ENCODE measurements around the gene ANXA4. TPM values are rescaled to one million over a fixed set of nuclear protein-coding genes. Genes with fewer than 3 reads are reported as not detected.
"Not testable (repeated sequence)": the region's sequence is repeated elsewhere in the genome, so short reads cannot be mapped to it uniquely, and the experiment has no call there.

ANXA4 gene
- total RNA-seq, 1 experiment from 2014 or later = 82.9 TPM

- no peak for TF ChIP-seq EZH2 (IDR thresholded peaks at IDR 0.05; ENCODE audit: low read depth)
- no peak for TF ChIP-seq CTCF (conservative IDR thresholded peaks at IDR 0.05)
- no peak for DNase-seq
- H3K4me1 ChIP-seq (replicated peaks; ENCODE audit: insufficient read depth) = peaks cover 54% of the 10 kb centered on the region
- BruUV-seq (replicated peaks) = no TSS peak
- CTCF ChIA-PET = no interaction called here
- no peaks in the 10 kb centered on the region for H3K9me2 ChIP-seq (ENCODE audit: insufficient read depth)
- H3K4me2 ChIP-seq = no peak overlapping the region
- no peak overlapping the region for H3K4me3 ChIP-seq
- no peak overlapping the region for H3K27ac ChIP-seq
- no peaks in the 10 kb centered on the region; the same call in 1 of the 2 replicates for H3K9me3 ChIP-seq (ENCODE audit: insufficient read depth, low read depth)
- peaks cover 16% of the 10 kb centered on the region for H3K79me2 ChIP-seq (ENCODE audit: low read depth)
- intact Hi-C loops (cut with micrococcal nuclease; ENCODE audit: unreplicated experiment) = no loop called here
- H3F3A ChIP-seq (ENCODE audit: insufficient read depth, low read depth) = peaks cover 11% of the 10 kb centered on the region; the same call in 1 of the 2 replicates
- H2AFZ ChIP-seq = no peak overlapping the region
- H3K27me3 ChIP-seq (ENCODE audit: insufficient read depth, low read depth) = no peaks in the 10 kb centered on the region
- POLR2A ChIA-PET (ENCODE audit: unreplicated experiment) = no interaction called here
- H4K20me1 ChIP-seq (ENCODE audit: insufficient read depth) = no peaks in the 10 kb centered on the region
- no peaks in the 10 kb centered on the region for H3K36me3 ChIP-seq (ENCODE audit: low read depth)
Measured at GRCh38 chr2:69773206-69773605, 31.3 kb downstream of the ANXA4 start.

- intact Hi-C loops (cut with micrococcal nuclease; ENCODE audit: unreplicated experiment); BruUV-seq (replicated peaks); H3K9me2 ChIP-seq (ENCODE audit: insufficient read depth); H3K9me3 ChIP-seq (ENCODE audit: insufficient read depth, low read depth); POLR2A ChIA-PET (ENCODE audit: unreplicated experiment); H2AFZ ChIP-seq; H3K79me2 ChIP-seq (ENCODE audit: low read depth); H3K4me2 ChIP-seq; DNase-seq; H3K4me3 ChIP-seq; H4K20me1 ChIP-seq (ENCODE audit: insufficient read depth); H3K27me3 ChIP-seq (ENCODE audit: insufficient read depth, low read depth); H3K27ac ChIP-seq; H3K36me3 ChIP-seq (ENCODE audit: low read depth); CTCF ChIA-PET: not testable (repeated sequence)
- peaks cover 55% of the 10 kb centered on the region for H3K4me1 ChIP-seq (replicated peaks; ENCODE audit: insufficient read depth)
- peaks cover 23% of the 10 kb centered on the region for H3F3A ChIP-seq (ENCODE audit: insufficient read depth, low read depth)
Measured at GRCh38 chr2:69774258-69774983, 32.5 kb downstream of the ANXA4 start.

GRCh38 chr2:69774984-69775982 lies 33.3 kb downstream of the ANXA4 start:
- ChIA-PET POLR2A (ENCODE audit: unreplicated experiment) (no interaction called here), CTCF (no interaction called here)
- Histone ChIP-seq H2AFZ (no peak overlapping the region), H3K9me3 (ENCODE audit: insufficient read depth, low read depth) (no peaks in the 10 kb centered on the region; the same call in 1 of the 2 replicates), H3F3A (ENCODE audit: insufficient read depth, low read depth) (peaks cover 25% of the 10 kb centered on the region), H4K20me1 (ENCODE audit: insufficient read depth) (no peaks in the 10 kb centered on the region), H3K36me3 (ENCODE audit: low read depth) (no peaks in the 10 kb centered on the region), H3K4me1 (replicated peaks; ENCODE audit: insufficient read depth) (peaks cover 55% of the 10 kb centered on the region), H3K79me2 (ENCODE audit: low read depth) (peaks cover 4% of the 10 kb centered on the region; the same call in 1 of the 2 replicates), H3K4me3 (no peak overlapping the region), H3K9me2 (ENCODE audit: insufficient read depth) (no peaks in the 10 kb centered on the region), H3K27me3 (ENCODE audit: insufficient read depth, low read depth) (no peaks in the 10 kb centered on the region), H3K4me2 (no peak overlapping the region), H3K27ac (no peak overlapping the region)
- DNase-seq = no peak
- TF ChIP-seq CTCF (conservative IDR thresholded peaks at IDR 0.05) = no peak
- TF ChIP-seq EZH2 (IDR thresholded peaks at IDR 0.05; ENCODE audit: low read depth) = no peak
- intact Hi-C loops (cut with micrococcal nuclease; ENCODE audit: unreplicated experiment) = no loop called here
- BruUV-seq (replicated peaks) = no TSS peak
